Trophoblast cell (in vitro differentiated cells and primary cell): ENCODE data around the gene ICE2.

Experiments used
- DNase-seq, 2 donors: peaks; one replicate each; pipeline ENCODE4 v3.0.0-alpha.2; 2016
- H2AFZ ChIP-seq: 2 replicates; pipeline ENCODE4 v1.6.1; 2013; ENCODE audit warnings: low read length, moderate library complexity, mild to moderate bottlenecking; ENCODE audit not compliant: insufficient read depth, poor library complexity
- H2AK5ac ChIP-seq: 2 replicates; pipeline ENCODE4 v1.6.1; 2013; ENCODE audit warnings: mild to moderate bottlenecking, low read length
- H2BK120ac ChIP-seq: 2 replicates; pipeline ENCODE4 v1.6.1; 2013; ENCODE audit warnings: low read length, mild to moderate bottlenecking, moderate library complexity; ENCODE audit not compliant: insufficient read depth, poor library complexity
- H2BK12ac ChIP-seq: 2 replicates; pipeline ENCODE4 v1.6.1; 2013; ENCODE audit warnings: mild to moderate bottlenecking, low read length, moderate library complexity
- H2BK5ac ChIP-seq: 2 replicates; pipeline ENCODE4 v1.6.1; 2013; ENCODE audit warnings: low read length, low read depth, moderate library complexity, mild to moderate bottlenecking; ENCODE audit not compliant: poor library complexity
- H3K14ac ChIP-seq: 2 replicates; pipeline ENCODE4 v1.6.1; 2013; ENCODE audit warnings: mild to moderate bottlenecking, low read length
- H3K18ac ChIP-seq: 2 replicates; pipeline ENCODE4 v1.6.1; 2013; ENCODE audit warnings: mild to moderate bottlenecking, low read length
- H3K23ac ChIP-seq: 2 replicates; pipeline ENCODE4 v1.6.1; 2013; ENCODE audit warnings: low read length
- H3K27ac ChIP-seq: 2 replicates; pipeline ENCODE4 v1.5.1; 2013; ENCODE audit warnings: low read depth, mild to moderate bottlenecking, inconsistent platforms, low read length, moderate library complexity
- H3K27me3 ChIP-seq: 2 replicates; pipeline ENCODE4 v1.6.1; 2013; ENCODE audit warnings: inconsistent platforms, mild to moderate bottlenecking, low read length, moderate library complexity; ENCODE audit not compliant: insufficient read depth
- H3K36me3 ChIP-seq, 2 experiments: 1 replicate in 1 of 2; 2 replicates in 1 of 2; pipeline ENCODE4 v1.6.1; 2013; ENCODE audit warnings: low read length in 2 of 2, mild to moderate bottlenecking in 2 of 2, moderate library complexity in 1 of 2; ENCODE audit not compliant: insufficient read depth in 2 of 2, control insufficient read depth in 1 of 2
- H3K4ac ChIP-seq: 2 replicates; pipeline ENCODE4 v1.6.1; 2013; ENCODE audit warnings: low read depth, mild to moderate bottlenecking, low read length, moderate library complexity
- H3K4me1 ChIP-seq, 2 experiments: 1 replicate in 1 of 2; 2 replicates in 1 of 2; pipeline ENCODE4 v1.6.1; 2013; ENCODE audit warnings: low read length in 2 of 2, mild to moderate bottlenecking in 2 of 2, moderate library complexity in 1 of 2; ENCODE audit not compliant: insufficient read depth in 2 of 2, control insufficient read depth in 1 of 2
- H3K4me2 ChIP-seq: 2 replicates; pipeline ENCODE4 v1.6.1; 2013; ENCODE audit warnings: inconsistent platforms, mild to moderate bottlenecking, low read length, moderate library complexity
- H3K4me3 ChIP-seq: 2 replicates; pipeline ENCODE4 v1.5.1; 2013; ENCODE audit warnings: mild to moderate bottlenecking, low read depth, low read length, inconsistent platforms
- H3K79me1 ChIP-seq: one replicate; pipeline ENCODE4 v1.6.1; 2013; ENCODE audit warnings: low read length
- H3K79me2 ChIP-seq: 2 replicates; pipeline ENCODE4 v1.6.1; 2013; ENCODE audit warnings: low read length, mild to moderate bottlenecking; ENCODE audit not compliant: control insufficient read depth, insufficient read depth, poor library complexity
- H3K9ac ChIP-seq: 2 replicates; pipeline ENCODE4 v1.6.1; 2013; ENCODE audit warnings: mild to moderate bottlenecking, low read length
- H3K9me3 ChIP-seq: 2 replicates; pipeline ENCODE4 v1.6.1; 2013; ENCODE audit warnings: low read depth, mild to moderate bottlenecking, control low read depth, inconsistent platforms, low read length; ENCODE audit not compliant: insufficient read depth
- H4K12ac ChIP-seq: 2 replicates; pipeline ENCODE4 v1.6.1; 2013; ENCODE audit warnings: low read depth, mild to moderate bottlenecking, low read length, moderate library complexity
- H4K8ac ChIP-seq: 2 replicates; pipeline ENCODE4 v1.6.1; 2013; ENCODE audit warnings: low read depth, mild to moderate bottlenecking, low read length, moderate library complexity
- H4K91ac ChIP-seq: one replicate; pipeline ENCODE4 v1.6.1; 2013; ENCODE audit warnings: low read depth, mild to moderate bottlenecking, low read length, moderate library complexity
- WGBS: extraction: QIAGEN DNeasy Blood & Tissue Kit; methylation state at CpG from one replicate; pipeline ENCODE4 v1.1.7; 2013; ENCODE audit warnings: missing lambda C conversion rate; ENCODE audit not compliant: insufficient read length, insufficient coverage; ENCODE audit errors: extremely low coverage; 5-methylcytosine and 5-hydroxymethylcytosine counted together

The ICE2 gene

GRCh38 chr15:60525341-60526039 is 46.5 kb upstream of the ICE2 start:
- no CpG with 5 or more reads among the region's 4 CpGs for WGBS
- H3K79me1 ChIP-seq = no peaks in the 10 kb centered on the region
- no peaks in the 10 kb centered on the region for H3K4me1 ChIP-seq
- no peak overlapping the region for H3K4me3 ChIP-seq
- no peak overlapping the region for H4K91ac ChIP-seq
- H3K27me3 ChIP-seq = no peaks in the 10 kb centered on the region
- H3K9ac ChIP-seq = no peak overlapping the region
- no peak overlapping the region for H2BK120ac ChIP-seq
- H4K8ac ChIP-seq = no peak overlapping the region
- H3K23ac ChIP-seq = no peak overlapping the region
- no peak overlapping the region for H3K4ac ChIP-seq
- H3K27ac ChIP-seq = no peak overlapping the region
- H3K79me2 ChIP-seq = no peaks in the 10 kb centered on the region
- DNase-seq = no peak
- no peaks in the 10 kb centered on the region for H3K36me3 ChIP-seq
- H2AFZ ChIP-seq = no peak overlapping the region
- no peak overlapping the region for H2BK5ac ChIP-seq
- no peak overlapping the region for H3K18ac ChIP-seq
- H3K4me2 ChIP-seq = no peak overlapping the region
- no peak overlapping the region for H2AK5ac ChIP-seq
- no peak overlapping the region for H4K12ac ChIP-seq
- H2BK12ac ChIP-seq = no peak overlapping the region
- H3K14ac ChIP-seq = no peak overlapping the region
- no peaks in the 10 kb centered on the region for H3K9me3 ChIP-seq

- no peak for DNase-seq
- no CpG with 5 or more reads among the region's 2 CpGs for WGBS
Observed at GRCh38 chr15:60523056-60523455, 44.1 kb upstream of the ICE2 start.

GRCh38 chr15:60520825-60521368 is 42.0 kb upstream of the ICE2 start:
- Histone ChIP-seq H3K36me3 (no peaks in the 10 kb centered on the region), H3K79me1 (no peaks in the 10 kb centered on the region), H2BK12ac (no peak overlapping the region), H3K23ac (no peak overlapping the region), H3K14ac (no peak overlapping the region), H3K4ac (no peak overlapping the region), H2BK120ac (no peak overlapping the region), H3K9me3 (no peaks in the 10 kb centered on the region), H3K4me1 (no peaks in the 10 kb centered on the region), H3K18ac (no peak overlapping the region), H3K9ac (no peak overlapping the region), H3K4me3 (no peak overlapping the region), H3K27ac (no peak overlapping the region), H2AK5ac (no peak overlapping the region), H4K12ac (no peak overlapping the region), H4K8ac (no peak overlapping the region), H3K79me2 (no peaks in the 10 kb centered on the region), H3K4me2 (no peak overlapping the region), H2BK5ac (no peak overlapping the region), H4K91ac (no peak overlapping the region), H3K27me3 (no peaks in the 10 kb centered on the region), H2AFZ (no peak overlapping the region)
- DNase-seq = peak; percentile 62 to 86
- no CpG with 5 or more reads among the region's 8 CpGs for WGBS

More at GRCh38 chr15:60523056-60523455, 44.1 kb upstream of the ICE2 start:
- no peak overlapping the region for H4K12ac ChIP-seq
- no peaks in the 10 kb centered on the region for H3K4me1 ChIP-seq
- no peak overlapping the region for H3K27ac ChIP-seq
- no peak overlapping the region for H2BK5ac ChIP-seq
- H3K4me2 ChIP-seq = no peak overlapping the region
- H4K8ac ChIP-seq = no peak overlapping the region
- H3K23ac ChIP-seq = no peak overlapping the region
- H2AFZ ChIP-seq = no peak overlapping the region
- no peak overlapping the region for H3K9ac ChIP-seq
- H3K14ac ChIP-seq = no peak overlapping the region
- H2BK12ac ChIP-seq = no peak overlapping the region
- H3K79me1 ChIP-seq = no peaks in the 10 kb centered on the region
- no peak overlapping the region for H4K91ac ChIP-seq
- no peaks in the 10 kb centered on the region for H3K79me2 ChIP-seq
- H2BK120ac ChIP-seq = no peak overlapping the region
- no peaks in the 10 kb centered on the region for H3K36me3 ChIP-seq
- H3K27me3 ChIP-seq = no peaks in the 10 kb centered on the region
- H3K4me3 ChIP-seq = no peak overlapping the region
- no peak overlapping the region for H3K18ac ChIP-seq
- no peak overlapping the region for H3K4ac ChIP-seq
- H3K9me3 ChIP-seq = no peaks in the 10 kb centered on the region
- no peak overlapping the region for H2AK5ac ChIP-seq

GRCh38 chr15:60520013-60520824 is 41.3 kb upstream of the ICE2 start:
- H2AK5ac ChIP-seq = no peak overlapping the region
- H3K79me2 ChIP-seq = no peaks in the 10 kb centered on the region
- H3K36me3 ChIP-seq = no peaks in the 10 kb centered on the region
- H3K4me1 ChIP-seq = no peaks in the 10 kb centered on the region
- H3K27me3 ChIP-seq = no peaks in the 10 kb centered on the region
- no peak for DNase-seq
- no peak overlapping the region for H4K12ac ChIP-seq
- H3K4ac ChIP-seq = no peak overlapping the region
- no peak overlapping the region for H3K4me2 ChIP-seq
- WGBS = no CpG with 5 or more reads among the region's 6 CpGs
- no peak overlapping the region for H2BK12ac ChIP-seq
- H2BK5ac ChIP-seq = no peak overlapping the region
- no peak overlapping the region for H3K27ac ChIP-seq
- H3K9me3 ChIP-seq = no peaks in the 10 kb centered on the region
- H2AFZ ChIP-seq = no peak overlapping the region
- H3K9ac ChIP-seq = no peak overlapping the region
- H4K91ac ChIP-seq = peak overlapping the region; percentile 18
- no peak overlapping the region for H3K4me3 ChIP-seq
- no peaks in the 10 kb centered on the region for H3K79me1 ChIP-seq
- no peak overlapping the region for H3K14ac ChIP-seq
- H3K23ac ChIP-seq = no peak overlapping the region
- no peak overlapping the region for H3K18ac ChIP-seq
- H2BK120ac ChIP-seq = no peak overlapping the region
- H4K8ac ChIP-seq = no peak overlapping the region
